Measurements from ENCODE around the gene HEPN1. TPM values are rescaled to one million over a fixed set of nuclear protein-coding genes. Genes with fewer than 3 reads are reported as not detected.

Gene HEPN1
- total RNA-seq = not detected

- H3K9me3 Mint-ChIP-seq = no peaks in the 10 kb centered on the region
- peak within 1 kb of the TSS in 1 of 2 donors; percentile 12 for H3K27ac Mint-ChIP-seq
- ATAC-seq (no peak), DNase-seq (ENCODE audit: low spot score in 2 of 2) (no peak)
- H3K36me3 Mint-ChIP-seq = no peaks in the 10 kb centered on the region
Observed at GRCh38 chr11:124918950-124919349, at the start of gene HEPN1. TSS of gene HEPN1 (plus strand) at chr11:124919250.

DNA sequence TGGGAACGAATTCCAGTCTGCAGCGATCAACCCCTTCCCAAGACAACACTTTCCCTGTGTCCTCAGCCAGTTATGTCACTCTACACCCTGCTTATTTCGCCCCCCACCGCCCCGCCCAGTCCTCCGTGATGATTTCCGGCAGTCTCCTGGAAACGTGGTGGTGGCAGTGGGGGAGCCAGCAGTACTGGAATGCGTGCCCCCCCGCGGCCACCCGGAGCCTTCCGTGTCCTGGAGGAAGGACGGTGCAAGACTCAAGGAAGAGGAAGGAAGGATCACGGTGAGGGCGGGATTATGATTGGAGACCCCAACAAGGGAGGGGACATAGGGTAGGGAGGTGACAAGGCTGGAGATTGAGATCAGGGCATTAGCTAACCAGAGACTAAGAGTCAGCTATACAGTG is 49.7 kb upstream of the HEPN1 start:
- ATAC-seq (no peak), DNase-seq (ENCODE audit: low spot score in 2 of 2) (peak in 1 of 2 donors; percentile 35)
- H3K27ac Mint-ChIP-seq = no peak overlapping the region
- H3K36me3 Mint-ChIP-seq = peaks cover 0 to 9% of the 10 kb centered on the region in 2 donors
- H3K9me3 Mint-ChIP-seq = no peaks in the 10 kb centered on the region

DNA sequence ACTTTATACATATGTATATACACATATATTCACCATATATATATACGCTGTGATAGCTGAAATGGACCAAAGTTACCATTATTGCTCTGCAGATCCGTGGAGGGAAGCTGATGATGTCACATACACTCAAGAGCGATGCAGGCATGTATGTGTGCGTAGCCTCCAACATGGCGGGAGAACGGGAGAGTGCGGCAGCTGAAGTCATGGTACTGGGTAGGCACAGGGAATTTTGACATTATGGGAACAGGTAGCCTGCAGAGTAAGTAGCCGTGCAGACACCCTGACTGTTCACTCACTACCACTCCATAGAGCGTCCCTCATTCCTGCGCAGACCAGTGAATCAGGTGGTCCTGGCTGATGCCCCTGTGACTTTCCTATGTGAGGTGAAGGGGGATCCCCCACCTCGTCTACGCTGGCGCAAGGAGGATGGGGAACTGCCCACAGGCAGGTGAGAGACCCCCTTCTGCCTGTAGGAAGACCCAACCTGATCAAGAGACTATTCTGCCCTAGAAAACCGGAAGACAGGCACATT is 49.1 kb upstream of the HEPN1 start:
- Mint-ChIP-seq H3K9me3 (no peaks in the 10 kb centered on the region), H3K27ac (no peak overlapping the region), H3K36me3 (peaks cover 0 to 9% of the 10 kb centered on the region in 2 donors)
- no peak for ATAC-seq
- DNase-seq (ENCODE audit: low spot score in 2 of 2) = peak in 1 of 2 donors; percentile 37

GRCh38 chr11:124870430-124870829 is 48.6 kb upstream of the HEPN1 start:
- ATAC-seq (no peak), DNase-seq (ENCODE audit: low spot score in 2 of 2) (peak in 1 of 2 donors; percentile 50)
- Mint-ChIP-seq H3K36me3 (peaks cover 0 to 9% of the 10 kb centered on the region in 2 donors), H3K9me3 (no peaks in the 10 kb centered on the region), H3K27ac (no peak overlapping the region)

GRCh38 chr11:124872280-124872679 is 46.8 kb upstream of the HEPN1 start:
- peak in 1 of 2 donors; percentile 40 for DNase-seq (ENCODE audit: low spot score in 2 of 2)
- Mint-ChIP-seq H3K9me3 (no peaks in the 10 kb centered on the region), H3K36me3 (peaks cover 0 to 2% of the 10 kb centered on the region in 2 donors), H3K27ac (no peak overlapping the region)
- ATAC-seq = no peak

DNA sequence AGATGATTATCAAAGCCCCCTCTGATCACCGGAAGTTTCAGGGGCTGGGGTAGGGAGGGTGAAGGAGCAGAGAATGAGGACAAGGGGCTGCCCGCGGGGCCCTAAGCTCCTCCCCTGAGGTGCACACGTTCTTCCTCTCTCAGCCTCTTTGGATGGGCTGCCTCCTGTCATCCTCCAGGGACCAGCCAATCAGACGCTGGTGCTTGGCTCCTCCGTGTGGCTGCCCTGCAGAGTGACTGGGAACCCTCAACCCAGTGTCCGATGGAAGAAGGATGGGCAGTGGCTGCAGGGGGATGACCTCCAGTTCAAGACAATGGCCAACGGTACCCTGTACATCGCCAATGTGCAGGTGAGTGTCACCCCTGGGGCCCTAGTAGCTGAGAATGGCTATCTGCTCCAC is 46.3 kb upstream of the HEPN1 start:
- no peaks in the 10 kb centered on the region for H3K9me3 Mint-ChIP-seq
- H3K27ac Mint-ChIP-seq = no peak overlapping the region
- no peak for DNase-seq (ENCODE audit: low spot score in 2 of 2)
- ATAC-seq = no peak
- H3K36me3 Mint-ChIP-seq = no peaks in the 10 kb centered on the region

DNA sequence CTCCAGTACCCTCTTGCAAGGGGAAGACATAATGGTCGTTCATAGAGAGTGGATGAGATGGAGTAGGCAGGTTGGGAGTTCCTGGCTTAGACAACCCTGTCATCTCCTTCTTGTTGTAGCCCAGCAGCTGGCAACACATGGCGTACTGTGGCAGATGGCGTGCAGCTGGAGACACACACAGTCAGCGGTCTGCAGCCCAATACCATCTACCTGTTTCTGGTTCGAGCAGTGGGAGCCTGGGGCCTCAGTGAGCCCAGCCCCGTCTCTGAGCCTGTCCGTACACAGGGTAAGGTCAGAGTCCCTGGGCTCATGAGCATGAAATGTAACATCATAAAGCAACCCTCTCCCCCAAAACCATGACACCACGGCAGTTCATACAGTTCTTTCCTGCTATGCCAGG is 45.1 kb upstream of the HEPN1 start:
- H3K27ac Mint-ChIP-seq = no peak overlapping the region
- H3K36me3 Mint-ChIP-seq = no peaks in the 10 kb centered on the region
- no peaks in the 10 kb centered on the region for H3K9me3 Mint-ChIP-seq
- ATAC-seq (no peak), DNase-seq (ENCODE audit: low spot score in 2 of 2) (peak in 1 of 2 donors; percentile 37)

DNA sequence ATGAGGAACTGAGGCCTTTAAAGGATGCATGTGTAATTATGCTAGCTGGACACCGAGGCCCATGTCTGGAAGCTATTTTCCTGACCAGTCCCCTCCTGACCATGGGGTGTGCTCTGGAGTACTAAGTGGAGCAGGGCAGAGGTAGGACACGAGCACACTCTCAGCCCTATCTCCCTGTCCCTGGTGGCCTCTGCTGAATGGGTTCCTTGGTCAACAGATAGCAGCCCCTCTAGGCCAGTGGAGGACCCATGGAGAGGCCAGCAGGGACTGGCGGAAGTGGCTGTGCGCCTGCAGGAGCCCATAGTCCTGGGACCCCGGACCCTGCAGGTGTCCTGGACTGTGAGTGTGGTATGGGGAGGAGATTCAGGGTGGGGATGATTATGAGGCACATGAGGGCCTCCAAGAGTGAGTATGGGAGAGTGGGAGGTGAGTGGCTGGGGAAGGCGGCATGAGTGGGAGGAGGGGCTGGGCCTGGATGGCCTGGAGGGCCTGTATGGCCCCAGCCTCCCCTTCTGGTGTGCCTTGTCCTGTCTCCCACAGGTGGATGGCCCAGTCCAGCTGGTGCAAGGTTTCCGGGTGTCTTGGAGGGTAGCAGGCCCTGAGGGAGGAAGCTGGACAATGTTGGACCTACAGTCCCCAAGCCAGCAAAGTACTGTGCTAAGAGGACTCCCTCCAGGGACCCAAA is 44.3 kb upstream of the HEPN1 start:
- no peak overlapping the region for H3K27ac Mint-ChIP-seq
- no peaks in the 10 kb centered on the region for H3K9me3 Mint-ChIP-seq
- DNase-seq (ENCODE audit: low spot score in 2 of 2) (peak in 1 of 2 donors; percentile 55), ATAC-seq (no peak)
- H3K36me3 Mint-ChIP-seq = no peaks in the 10 kb centered on the region

DNA sequence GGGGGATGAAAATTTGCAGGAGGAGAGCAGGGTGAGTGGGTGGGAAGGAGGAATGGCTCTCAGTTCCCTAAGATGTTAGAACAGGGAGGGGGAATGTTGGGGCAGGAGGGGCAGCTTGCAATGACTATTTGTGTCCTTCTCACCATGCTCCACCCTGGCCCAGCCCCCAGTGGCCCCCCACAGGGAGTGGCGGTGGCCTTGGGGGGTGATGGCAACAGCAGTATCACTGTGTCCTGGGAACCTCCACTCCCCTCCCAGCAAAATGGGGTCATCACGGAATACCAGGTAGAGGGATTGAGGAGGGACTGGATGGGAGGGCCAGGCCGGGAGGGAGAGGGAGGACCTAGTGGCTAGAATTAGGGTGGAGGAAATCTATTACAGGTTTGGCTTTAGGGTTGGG is 43.6 kb upstream of the HEPN1 start:
- DNase-seq (ENCODE audit: low spot score in 2 of 2) (peak in 1 of 2 donors; percentile 46), ATAC-seq (no peak)
- Mint-ChIP-seq H3K36me3 (no peaks in the 10 kb centered on the region), H3K9me3 (no peaks in the 10 kb centered on the region), H3K27ac (no peak overlapping the region)

DNA sequence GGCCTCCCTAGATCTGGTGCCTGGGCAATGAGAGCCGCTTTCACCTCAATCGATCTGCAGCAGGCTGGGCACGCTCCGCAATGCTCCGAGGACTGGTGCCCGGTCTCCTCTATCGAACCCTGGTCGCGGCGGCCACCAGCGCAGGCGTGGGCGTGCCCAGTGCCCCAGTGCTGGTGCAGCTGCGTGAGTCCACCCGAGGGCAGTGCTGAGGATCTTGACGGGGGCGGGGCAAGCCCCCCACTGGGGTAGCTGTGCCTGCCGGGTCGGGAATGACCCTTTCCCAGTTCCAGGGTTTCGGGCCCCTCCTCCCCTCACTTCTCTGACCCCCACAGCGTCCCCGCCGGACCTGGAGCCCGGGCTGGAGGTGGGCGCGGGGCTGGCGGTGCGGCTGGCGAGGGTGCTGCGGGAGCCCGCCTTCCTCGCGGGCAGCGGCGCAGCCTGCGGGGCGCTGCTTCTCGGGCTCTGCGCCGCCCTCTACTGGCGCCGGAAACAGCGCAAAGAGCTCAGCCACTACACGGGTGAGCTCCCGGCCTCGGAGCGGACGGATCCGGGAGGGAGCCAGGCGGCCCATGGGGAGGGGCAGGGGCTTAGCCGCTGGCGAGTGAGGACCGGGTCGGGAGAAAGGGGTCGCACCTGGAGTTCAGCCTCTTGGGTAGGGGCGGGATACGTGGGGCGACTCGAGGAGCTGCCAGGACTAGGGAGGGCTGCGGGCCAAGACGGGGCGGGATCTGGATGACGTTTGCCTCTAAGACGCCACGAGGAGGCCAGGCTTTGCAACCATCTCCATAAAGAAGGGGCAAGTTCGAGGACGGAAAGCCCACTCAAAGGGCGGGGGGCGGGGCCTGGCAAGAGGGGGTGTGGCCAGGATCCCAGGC is 42.9 kb upstream of the HEPN1 start:
- H3K9me3 Mint-ChIP-seq = no peaks in the 10 kb centered on the region
- ATAC-seq = peak; percentile 93 to 95
- H3K27ac Mint-ChIP-seq = peak overlapping the region; percentile 40 to 77
- DNase-seq (ENCODE audit: low spot score in 2 of 2) = peak; percentile 82 to 86
- H3K36me3 Mint-ChIP-seq = no peaks in the 10 kb centered on the region

DNA sequence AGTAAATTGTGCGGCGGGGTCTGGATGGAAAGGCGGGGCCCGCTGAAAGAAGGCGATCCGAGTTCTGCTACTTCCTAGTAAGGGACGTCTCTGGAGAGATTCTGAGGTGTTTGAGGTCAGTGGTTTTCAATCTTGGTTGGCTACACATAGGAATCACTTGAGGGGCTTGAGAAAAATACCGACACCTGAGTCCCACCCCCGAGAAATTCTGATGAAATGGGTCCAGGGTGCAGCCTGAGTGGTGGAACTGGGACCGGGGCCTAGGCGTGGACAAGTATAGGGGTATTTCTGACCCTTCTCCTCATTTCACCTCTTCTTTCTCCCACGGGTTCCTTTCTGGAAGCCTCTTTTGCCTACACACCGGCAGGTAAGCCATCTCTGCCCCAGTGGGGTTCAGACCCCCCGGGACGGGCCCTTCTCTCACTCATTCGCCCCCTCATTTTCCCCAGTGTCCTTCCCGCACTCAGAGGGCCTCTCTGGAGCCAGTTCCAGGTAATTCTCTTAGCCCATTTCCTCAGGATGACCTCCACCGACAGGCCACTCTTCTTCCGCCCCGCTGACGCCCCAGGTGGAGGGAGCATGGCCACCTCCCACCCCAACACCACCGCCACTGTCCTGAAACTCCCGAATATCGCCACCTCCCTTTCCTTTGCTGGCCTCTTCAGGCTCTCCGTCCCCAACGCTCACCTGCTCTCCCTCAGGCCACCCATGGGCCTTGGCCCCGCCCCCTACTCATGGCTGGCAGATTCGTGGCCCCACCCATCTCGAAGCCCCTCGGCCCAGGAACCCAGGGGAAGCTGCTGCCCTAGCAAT is 42.0 kb upstream of the HEPN1 start:
- peak overlapping the region; percentile 40 to 82 for H3K27ac Mint-ChIP-seq
- no peaks in the 10 kb centered on the region for H3K36me3 Mint-ChIP-seq
- DNase-seq (ENCODE audit: low spot score in 2 of 2) = peak in 1 of 2 donors; percentile 53
- H3K9me3 Mint-ChIP-seq = no peaks in the 10 kb centered on the region
- no peak for ATAC-seq

- ATAC-seq (no peak), DNase-seq (ENCODE audit: low spot score in 2 of 2) (no peak)
- H3K9me3 Mint-ChIP-seq = no peaks in the 10 kb centered on the region
- no peaks in the 10 kb centered on the region for H3K36me3 Mint-ChIP-seq
- peak overlapping the region; percentile 40 to 82 for H3K27ac Mint-ChIP-seq
Observed at GRCh38 chr11:124877631-124877909, 41.5 kb upstream of the HEPN1 start.

DNA sequence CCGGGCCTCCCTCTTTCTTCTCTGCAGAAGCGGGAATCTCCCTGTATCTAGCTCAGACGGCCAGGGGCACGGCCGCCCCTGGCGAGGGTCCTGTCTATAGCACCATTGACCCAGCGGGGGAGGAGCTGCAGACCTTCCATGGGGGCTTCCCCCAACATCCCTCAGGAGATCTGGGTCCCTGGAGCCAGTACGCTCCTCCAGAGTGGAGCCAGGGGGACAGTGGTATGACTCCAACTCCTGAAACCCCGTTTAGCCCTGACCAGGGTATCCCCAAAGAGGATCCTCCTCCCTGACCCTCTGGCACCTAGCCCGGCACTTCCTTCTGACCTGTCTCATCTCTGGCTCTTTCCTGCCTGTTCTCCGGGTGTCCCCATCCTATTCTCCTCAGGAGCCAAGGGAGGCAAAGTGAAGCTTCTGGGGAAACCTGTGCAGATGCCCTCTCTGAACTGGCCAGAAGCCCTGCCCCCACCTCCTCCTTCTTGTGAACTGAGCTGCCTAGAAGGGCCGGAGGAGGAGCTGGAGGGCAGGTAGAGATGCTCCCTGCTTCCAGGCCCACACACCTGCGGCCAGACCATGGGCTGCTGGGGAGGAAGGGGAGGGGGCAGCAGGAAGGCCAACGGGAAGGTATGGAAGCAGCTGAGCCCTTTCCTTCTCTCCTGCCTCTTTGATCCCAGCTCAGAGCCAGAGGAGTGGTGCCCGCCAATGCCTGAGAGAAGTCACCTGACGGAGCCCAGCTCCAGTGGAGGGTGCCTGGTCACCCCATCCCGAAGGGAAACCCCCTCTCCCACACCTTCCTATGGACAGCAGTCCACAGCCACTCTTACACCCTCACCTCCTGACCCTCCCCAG is 40.9 kb upstream of the HEPN1 start:
- DNase-seq (ENCODE audit: low spot score in 2 of 2) = peak in 1 of 2 donors; percentile 53
- H3K36me3 Mint-ChIP-seq = no peaks in the 10 kb centered on the region
- ATAC-seq = no peak
- H3K27ac Mint-ChIP-seq = no peak overlapping the region
- no peaks in the 10 kb centered on the region for H3K9me3 Mint-ChIP-seq

DNA sequence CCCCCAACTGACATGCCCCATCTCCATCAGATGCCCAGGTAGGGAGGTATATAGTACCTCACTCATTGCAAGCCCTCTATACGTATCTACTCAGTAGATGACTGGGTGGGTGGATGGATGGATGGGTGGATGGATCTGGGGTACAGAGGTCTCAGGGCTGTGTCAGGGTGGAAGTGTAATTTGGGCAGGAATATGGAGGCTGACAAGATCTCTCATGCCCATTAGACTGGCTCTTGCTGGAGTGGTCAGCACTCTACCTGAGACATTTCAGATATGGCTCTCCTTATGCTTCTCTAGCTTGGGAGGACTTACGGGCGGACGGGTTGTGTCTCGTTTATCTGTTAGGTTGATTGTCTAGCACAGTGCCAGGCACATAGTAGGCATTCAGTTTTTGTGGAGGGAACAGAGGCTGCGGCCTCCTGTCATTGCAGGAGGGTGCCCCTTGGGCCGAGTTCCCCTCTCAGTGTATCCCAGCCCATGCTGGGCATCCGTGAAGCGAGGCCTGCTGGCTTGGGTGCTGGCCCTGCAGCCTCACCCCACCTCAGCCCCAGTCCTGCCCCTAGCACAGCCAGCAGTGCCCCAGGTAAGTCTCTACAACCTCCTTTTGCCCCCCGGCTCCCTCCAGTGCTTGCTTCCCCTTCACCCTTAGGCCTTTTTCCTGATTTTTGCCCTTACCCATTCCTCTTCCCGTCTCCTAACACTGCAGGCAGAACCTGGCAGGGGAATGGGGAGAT is 40.1 kb upstream of the HEPN1 start:
- H3K9me3 Mint-ChIP-seq = no peaks in the 10 kb centered on the region
- DNase-seq (ENCODE audit: low spot score in 2 of 2) (peak in 1 of 2 donors; percentile 28), ATAC-seq (no peak)
- H3K27ac Mint-ChIP-seq = peak overlapping the region in 1 of 2 donors; percentile 25
- no peaks in the 10 kb centered on the region for H3K36me3 Mint-ChIP-seq

GRCh38 chr11:124879493-124880289 is 39.4 kb upstream of the HEPN1 start:
- H3K36me3 Mint-ChIP-seq = no peaks in the 10 kb centered on the region
- no peaks in the 10 kb centered on the region for H3K9me3 Mint-ChIP-seq
- no peak for ATAC-seq
- DNase-seq (ENCODE audit: low spot score in 2 of 2) = peak in 1 of 2 donors; percentile 35
- peak overlapping the region; percentile 25 to 66 for H3K27ac Mint-ChIP-seq
